ENCODE measurements around the gene SLC1A7.

SLC1A7 gene

DNA sequence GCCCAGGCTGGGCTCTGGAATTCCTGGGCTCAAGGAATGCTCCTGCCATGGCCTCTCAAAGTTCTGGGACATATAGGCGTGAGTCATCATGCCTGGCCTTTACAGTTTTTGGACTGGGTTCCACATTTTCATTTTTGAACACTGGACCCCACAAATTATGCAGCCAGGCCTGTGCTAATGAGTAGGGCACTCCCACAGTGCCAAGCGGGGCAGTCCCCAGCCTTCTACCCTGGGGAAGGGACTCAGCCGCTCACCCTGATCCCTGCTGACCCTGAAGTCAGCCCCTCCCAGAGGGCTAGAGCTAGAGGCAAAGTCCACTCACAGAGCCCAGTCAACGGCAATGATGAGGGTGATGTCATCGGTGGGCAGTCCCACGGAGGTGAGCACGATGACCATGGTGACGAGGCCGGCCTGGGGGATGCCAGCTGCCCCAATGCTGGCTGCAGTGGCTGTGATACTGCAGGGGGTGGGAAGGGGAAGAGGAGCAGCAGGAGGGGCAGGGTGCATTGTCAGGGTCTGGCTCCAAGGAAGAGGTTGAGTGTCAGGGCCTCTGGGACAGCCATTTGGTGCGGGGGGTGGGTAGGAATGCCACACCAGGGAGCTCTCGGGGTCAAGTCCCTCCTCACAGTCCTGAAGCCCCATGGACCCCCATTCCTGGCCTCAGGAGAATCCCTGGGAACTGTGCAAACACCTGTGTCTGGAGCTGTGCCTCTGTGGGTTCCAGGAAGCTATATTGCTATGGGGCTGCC lies 52.8 kb downstream of the SLC1A7 start:
- DNase-seq = no peak

DNA sequence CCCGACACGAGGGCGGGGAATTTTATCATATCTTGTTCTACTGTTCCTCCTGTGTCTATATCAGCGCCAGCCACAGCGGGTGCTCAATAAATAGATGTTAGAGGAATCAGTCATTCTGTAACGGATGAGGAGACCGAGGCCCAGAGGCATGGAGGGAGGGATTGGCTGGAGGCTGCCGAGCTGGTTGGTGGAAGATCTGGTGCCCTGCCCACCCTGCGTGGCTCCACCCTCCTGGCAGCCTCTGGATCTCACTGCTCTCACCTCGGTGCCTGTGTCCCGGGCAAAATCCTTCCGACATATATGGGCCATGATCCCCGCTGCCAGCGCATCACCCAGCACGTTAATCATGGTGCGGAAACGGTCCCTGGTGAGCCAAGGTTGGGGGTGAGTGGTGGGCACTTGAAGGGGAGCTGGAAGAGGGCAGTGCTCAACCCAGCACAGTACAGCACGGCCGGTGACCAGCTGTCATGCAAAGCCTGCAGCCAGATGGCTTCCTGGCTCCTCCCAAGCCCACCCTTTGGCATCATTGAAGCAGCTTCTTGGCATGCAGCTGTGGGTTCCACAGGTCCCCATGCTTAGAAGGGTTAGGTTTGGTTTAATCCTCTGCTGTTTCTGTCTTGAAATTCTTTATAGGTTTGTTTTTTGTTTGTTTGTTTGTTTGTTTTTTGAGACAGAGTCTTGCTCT lies 53.7 kb downstream of the SLC1A7 start:
- DNase-seq = no peak

DNA sequence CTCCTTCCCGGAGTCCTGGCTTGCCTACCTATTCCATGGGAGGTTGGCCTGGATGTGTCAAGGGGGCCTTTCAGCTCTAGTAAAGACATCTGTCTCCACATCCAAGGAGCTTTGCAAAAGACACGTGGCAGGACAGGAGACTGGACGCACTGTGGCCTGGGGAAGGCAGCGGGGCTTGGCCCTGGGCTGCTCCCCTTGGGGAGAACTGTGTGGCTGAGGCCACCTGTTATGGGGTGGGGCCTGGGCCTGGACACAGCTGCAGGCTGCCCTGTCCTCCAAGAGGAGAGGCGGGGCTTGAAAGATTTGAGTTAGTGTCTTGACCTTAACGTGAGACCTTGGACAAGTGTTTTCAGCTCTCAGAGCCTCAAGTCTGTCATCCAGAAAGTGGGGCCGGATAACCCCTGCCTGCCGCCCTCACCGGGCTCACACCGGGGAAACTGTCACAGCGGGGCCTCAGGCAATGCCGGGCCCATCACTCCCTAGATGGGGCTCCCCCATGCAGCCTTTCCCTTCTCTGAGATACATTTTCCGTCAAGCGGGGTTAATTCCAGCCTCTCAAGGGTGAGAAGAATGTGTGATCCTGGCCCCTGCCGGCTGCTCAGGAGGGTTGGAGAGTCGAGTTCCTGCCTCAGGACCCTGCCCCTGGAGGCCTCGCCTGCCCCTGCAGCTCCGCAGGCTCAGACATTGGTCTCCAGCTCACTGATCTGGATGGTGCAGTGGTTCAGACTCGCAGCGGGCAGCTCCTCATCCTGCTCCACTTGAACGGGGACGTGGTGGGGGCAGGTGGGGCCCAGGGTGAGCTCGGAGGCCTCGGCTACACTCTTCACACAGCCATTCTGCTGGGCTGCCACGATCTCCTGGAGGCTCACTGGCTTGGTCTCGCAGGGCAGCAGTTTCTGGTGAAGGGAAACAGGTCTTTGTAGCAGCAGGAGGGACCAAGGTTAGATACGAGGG lies 54.8 kb downstream of the SLC1A7 start:
- no peak for DNase-seq

DNA sequence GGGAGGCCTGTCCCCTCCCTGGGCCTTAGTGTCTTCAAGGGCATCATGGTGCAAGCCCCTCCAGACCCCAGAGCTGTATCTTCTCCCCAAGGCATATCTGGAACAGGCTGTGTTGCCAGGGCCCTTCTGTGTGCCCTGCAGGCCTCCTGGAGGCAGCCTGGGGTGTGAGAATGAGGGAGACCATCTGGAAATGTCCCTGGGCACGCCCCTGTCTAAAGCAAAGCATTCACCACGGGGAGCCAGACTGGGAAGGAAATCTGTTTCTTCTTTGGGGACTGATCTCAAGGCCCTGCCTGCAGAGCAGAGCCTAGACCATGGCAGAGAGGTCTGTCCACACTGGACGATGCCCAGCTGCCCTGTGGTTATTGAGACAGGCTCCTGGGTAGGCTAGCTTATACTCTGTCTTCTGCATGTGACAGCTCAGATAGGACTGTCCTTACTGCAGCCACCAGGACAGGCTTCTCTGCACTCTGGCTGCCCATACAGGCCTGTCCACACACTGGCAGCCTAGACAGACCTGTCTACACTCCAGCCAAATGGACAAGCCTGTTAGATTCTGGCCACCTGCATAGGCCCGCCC lies 55.9 kb downstream of the SLC1A7 start:
- no peak for DNase-seq

GRCh38 chr1:53085405-53085804 lies 57.0 kb downstream of the SLC1A7 start:
- DNase-seq = no peak

GRCh38 chr1:53084589-53084971 lies 57.9 kb downstream of the SLC1A7 start:
- DNase-seq = no peak

GRCh38 chr1:53083636-53084588 lies 58.5 kb downstream of the SLC1A7 start:
- no peak for DNase-seq

DNA sequence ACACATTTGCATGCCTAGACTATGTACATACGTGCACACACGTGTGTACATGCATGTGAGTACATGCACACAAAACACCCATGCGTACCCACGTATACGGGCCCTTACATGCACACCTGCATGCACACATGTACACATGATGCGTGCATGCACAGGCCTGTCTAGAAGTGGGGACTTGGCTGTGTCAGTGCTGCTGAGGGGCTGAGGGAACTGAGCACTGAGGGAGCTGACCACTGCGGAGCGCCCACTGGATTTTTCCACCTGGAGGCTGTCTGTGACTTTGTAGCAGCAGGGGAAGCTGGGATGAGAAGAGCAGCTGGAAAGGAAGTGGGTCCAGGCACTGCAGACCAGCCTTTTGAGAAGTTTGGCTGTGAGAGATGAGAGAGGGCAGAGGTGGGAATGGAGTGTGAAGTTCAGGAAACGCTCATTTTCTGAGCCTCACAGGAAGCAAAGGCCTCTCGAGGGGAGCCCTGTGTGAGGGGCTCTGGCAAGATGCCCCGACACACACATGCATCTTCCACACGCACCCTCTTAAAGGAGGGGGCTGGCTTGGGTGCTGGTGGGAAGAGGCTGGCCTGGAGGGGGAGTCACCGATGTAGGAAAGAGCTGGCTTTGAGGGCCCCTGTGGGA lies 59.5 kb downstream of the SLC1A7 start:
- DNase-seq = no peak

DNA sequence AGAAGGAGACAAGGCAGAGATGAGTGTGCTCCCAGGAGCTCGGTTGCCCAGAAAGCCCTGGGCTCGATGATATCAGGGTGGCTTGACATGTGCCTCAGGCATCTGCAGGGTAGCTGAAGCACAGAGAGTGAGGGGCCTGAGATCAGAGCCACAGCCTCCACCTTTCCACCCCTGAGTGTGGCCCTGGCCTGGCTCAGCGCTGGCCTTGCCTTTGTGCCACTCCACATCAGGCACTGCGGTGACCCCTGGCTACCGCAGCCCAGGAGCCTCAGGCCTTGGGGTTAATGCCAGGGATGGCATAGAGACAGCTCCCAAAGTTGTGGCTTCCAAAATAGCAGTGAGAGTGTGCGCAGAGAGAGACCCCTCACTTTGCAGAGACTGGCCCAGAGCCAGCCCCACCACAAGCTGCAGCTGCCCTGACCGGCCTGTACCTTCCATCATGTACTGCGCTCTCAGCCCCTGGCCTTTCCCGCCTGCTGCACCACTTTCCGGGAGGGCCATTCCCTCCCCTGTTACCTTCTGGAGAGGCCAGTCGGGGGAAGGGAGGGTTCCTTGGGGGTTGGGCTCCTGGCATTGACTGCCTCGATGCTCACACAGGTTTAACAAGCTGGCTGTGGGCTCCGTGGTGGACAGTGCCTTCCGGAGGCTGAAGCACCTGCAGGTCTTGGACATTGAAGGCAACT lies 60.9 kb downstream of the SLC1A7 start:
- DNase-seq = no peak

GRCh38 chr1:53080769-53081168 lies 61.7 kb downstream of the SLC1A7 start:
- no peak for DNase-seq

DNA sequence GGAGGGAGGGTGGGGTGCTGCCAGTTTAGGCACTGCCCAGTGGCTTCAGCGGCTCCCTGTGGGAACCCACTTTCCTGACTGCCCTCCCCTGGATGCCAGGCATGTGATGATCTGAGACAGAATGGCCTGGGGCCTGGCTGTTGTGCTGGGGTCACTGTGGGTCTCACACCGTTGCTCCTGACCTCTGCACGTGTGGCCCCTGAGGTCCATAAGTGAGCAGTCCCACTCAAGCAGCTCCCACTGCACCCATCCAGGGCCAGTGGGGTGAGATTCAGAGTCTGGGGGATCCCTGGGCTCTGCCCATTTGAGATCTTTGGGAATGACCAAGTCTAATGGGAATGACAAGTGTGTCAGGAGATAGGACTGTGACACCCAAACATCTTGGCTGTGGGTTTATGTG lies 62.4 kb downstream of the SLC1A7 start:
- no peak for DNase-seq

GRCh38 chr1:53079251-53079650 lies 63.2 kb downstream of the SLC1A7 start:
- no peak for DNase-seq

DNA sequence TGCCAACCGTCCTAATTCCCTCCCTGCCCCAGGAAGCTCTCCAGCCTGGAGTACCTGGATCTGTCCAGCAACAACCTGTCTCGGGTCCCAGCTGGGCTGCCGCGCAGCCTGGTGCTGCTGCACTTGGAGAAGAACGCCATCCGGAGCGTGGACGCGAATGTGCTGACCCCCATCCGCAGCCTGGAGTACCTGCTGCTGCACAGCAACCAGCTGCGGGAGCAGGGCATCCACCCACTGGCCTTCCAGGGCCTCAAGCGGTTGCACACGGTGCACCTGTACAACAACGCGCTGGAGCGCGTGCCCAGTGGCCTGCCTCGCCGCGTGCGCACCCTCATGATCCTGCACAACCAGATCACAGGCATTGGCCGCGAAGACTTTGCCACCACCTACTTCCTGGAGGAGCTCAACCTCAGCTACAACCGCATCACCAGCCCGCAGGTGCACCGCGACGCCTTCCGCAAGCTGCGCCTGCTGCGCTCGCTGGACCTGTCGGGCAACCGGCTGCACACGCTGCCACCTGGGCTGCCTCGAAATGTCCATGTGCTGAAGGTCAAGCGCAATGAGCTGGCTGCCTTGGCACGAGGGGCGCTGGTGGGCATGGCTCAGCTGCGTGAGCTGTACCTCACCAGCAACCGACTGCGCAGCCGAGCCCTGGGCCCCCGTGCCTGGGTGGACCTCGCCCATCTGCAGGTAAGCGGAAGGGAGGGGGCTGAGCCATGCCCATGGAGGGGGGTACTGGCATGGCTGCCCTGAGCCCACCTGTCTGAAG lies 63.9 kb downstream of the SLC1A7 start:
- DNase-seq = no peak

- DNase-seq = no peak
Measured at GRCh38 chr1:53077599-53077965, 64.9 kb downstream of the SLC1A7 start.

DNA sequence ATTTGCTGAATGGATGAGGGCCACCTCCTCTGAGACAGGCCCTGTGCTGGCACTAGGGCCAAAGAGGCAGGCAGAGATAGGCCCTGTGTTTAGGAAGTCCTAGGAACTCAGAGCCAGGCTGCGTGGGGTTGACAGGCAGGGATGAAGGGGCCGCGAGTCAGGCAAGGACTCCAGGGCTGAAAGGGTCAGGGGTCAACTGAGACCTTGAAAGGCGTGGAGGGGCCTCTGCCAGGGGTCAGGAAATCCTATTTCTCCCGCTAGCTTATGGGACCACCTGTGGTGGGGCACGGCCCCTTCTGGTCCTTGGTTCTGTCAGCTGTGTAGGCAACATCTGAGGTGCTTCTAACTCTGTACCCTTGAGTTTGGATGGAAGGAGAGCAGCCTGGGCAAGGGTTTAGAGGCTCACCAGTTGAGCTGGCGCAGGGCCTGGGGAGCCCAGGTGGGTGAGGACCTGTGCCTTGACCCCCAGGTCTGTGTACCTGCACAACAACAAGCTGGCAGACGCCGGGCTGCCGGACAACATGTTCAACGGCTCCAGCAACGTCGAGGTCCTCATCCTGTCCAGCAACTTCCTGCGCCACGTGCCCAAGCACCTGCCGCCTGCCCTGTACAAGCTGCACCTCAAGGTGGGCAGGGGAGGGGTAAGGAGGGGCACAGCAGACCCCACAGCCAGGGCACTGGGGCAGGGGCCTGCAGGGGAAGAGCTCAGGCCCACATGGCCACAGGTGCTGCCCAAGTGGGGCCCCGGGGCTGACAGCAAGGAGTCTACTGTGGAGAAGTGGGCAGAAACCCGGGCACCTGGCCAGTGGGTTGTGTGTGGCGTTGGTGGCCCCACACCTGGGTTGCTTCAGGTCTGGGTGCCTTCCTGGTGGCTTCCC lies 65.5 kb downstream of the SLC1A7 start:
- no peak for DNase-seq

GRCh38 chr1:53076165-53076564 lies 66.3 kb downstream of the SLC1A7 start:
- DNase-seq = no peak

- no peak for DNase-seq
Measured at GRCh38 chr1:53075761-53076163, 66.7 kb downstream of the SLC1A7 start.

- DNase-seq = no peak
Measured at GRCh38 chr1:53075206-53075605, 67.2 kb downstream of the SLC1A7 start.
